HEK293T (cell line): ENCODE results near the gene EFHD2.

ENCODE experiments used
- ARNT ChIP-seq: fragments of 450-650 bp; IDR thresholded peaks from 2 replicates; pipeline ENCODE4 v1.6.1; 2017; ENCODE audit warnings: mild to moderate bottlenecking
- ELF4 ChIP-seq: fragments of 450-650 bp; IDR thresholded peaks from 2 replicates; pipeline ENCODE4 v1.6.1; 2017; ENCODE audit warnings: antibody characterized with exemption
- FOXA1 ChIP-seq: fragments of 450-650 bp; IDR thresholded peaks from 2 replicates; pipeline ENCODE4 v1.6.1; 2016; ENCODE audit warnings: mild to moderate bottlenecking
- FOXM1 ChIP-seq: fragments of 450-650 bp; IDR thresholded peaks from 2 replicates; pipeline ENCODE4 v1.6.1; 2017; ENCODE audit warnings: mild to moderate bottlenecking, borderline replicate concordance
- HDGF ChIP-seq: fragments of 450-650 bp; IDR thresholded peaks from 2 replicates; pipeline ENCODE4 v1.6.1; 2017; ENCODE audit warnings: antibody characterized with exemption, borderline replicate concordance
- L3MBTL2 ChIP-seq: fragments of 450-650 bp; conservative IDR thresholded peaks from 2 replicates; pipeline ENCODE4 v1.6.1; 2016; ENCODE audit warnings: mild to moderate bottlenecking
- NFRKB ChIP-seq: fragments of 450-650 bp; IDR thresholded peaks from 2 replicates; pipeline ENCODE4 v1.6.1; 2016; ENCODE audit warnings: mild to moderate bottlenecking, moderate library complexity
- PKNOX1 ChIP-seq: fragments of 450-650 bp; IDR thresholded peaks from 2 replicates; pipeline ENCODE4 v1.6.1; 2016
- SP1 ChIP-seq: fragments of 450-650 bp; IDR thresholded peaks from 2 replicates; pipeline ENCODE4 v1.6.1; 2017
- TARDBP ChIP-seq: fragments of 450-650 bp; IDR thresholded peaks from 2 replicates; pipeline ENCODE4 v1.6.1; 2016
- ZNF384 ChIP-seq: fragments of 450-650 bp; IDR thresholded peaks from 2 replicates; pipeline ENCODE4 v1.6.1; 2016

GRCh38 chr1:15429701-15430149 is 20.0 kb downstream of the EFHD2 start:
- TF ChIP-seq PKNOX1 (no peak), TARDBP (no peak), FOXA1 (no peak), HDGF (no peak), FOXM1 (no peak), SP1 (no peak), ZNF384 (no peak), NFRKB (no peak), ELF4 (no peak), ARNT (no peak), L3MBTL2 (no peak)
